ENCODE measurements around the gene DVL1. TPM values are rescaled to one million over a fixed set of nuclear protein-coding genes. Genes with fewer than 3 reads are reported as not detected.

Gene DVL1
- total RNA-seq, 1 experiment from 2014 or later: 71.0 TPM

GRCh38 chr1:1294250-1294890, 54.8 kb downstream of the DVL1 start:
- peaks cover 0 to 9% of the 10 kb centered on the region in 2 experiments; a peak in 2 of 4 replicates for H3K4me1 Mint-ChIP-seq
- WGBS (ENCODE audit: extremely low coverage, insufficient read length, low lambda C conversion rate): no CpG with 5 or more reads among the region's 58 CpGs
- Histone ChIP-seq H3K9me3 (ENCODE audit: control insufficient read depth, low read depth, low read length) (no peaks in the 10 kb centered on the region), H4K8ac (replicated peaks; ENCODE audit: insufficient read length, low read depth, low read length) (no peak overlapping the region), H3K23me2 (ENCODE audit: insufficient read length, low read depth, low read length, poor library complexity, severe bottlenecking) (peaks cover 4% of the 10 kb centered on the region), H3K9ac (ENCODE audit: extremely low read depth, insufficient read length, low read length) (no peak overlapping the region), H2BK12ac (ENCODE audit: insufficient read length, low read depth, low read length) (no peak overlapping the region), H2BK20ac (ENCODE audit: low read depth, low read length, poor library complexity, severe bottlenecking) (no peak overlapping the region), H2BK15ac (ENCODE audit: low read depth, low read length) (no peak overlapping the region), H3T11ph (ENCODE audit: low read length) (no peak overlapping the region), H3K4ac (ENCODE audit: low read depth, low read length) (no peak overlapping the region), H4K5ac (ENCODE audit: insufficient read length, low read depth, low read length) (no peak overlapping the region), H3K27me3 (ENCODE audit: insufficient read depth, low read length) (no peaks in the 10 kb centered on the region), H2BK120ac (ENCODE audit: low read depth, low read length, poor library complexity, severe bottlenecking) (no peak overlapping the region), H2AFZ (ENCODE audit: low read length) (no peak overlapping the region), H4K91ac (ENCODE audit: insufficient read length, low read depth, low read length) (no peak overlapping the region), H3K79me1 (ENCODE audit: insufficient read depth, low read depth, low read length, poor library complexity, severe bottlenecking) (no peaks in the 10 kb centered on the region), H3K14ac (ENCODE audit: insufficient read depth, low read length) (no peak overlapping the region), H3K18ac (ENCODE audit: insufficient read length, low read depth, low read length) (no peak overlapping the region), H3K27ac (ENCODE audit: insufficient read length, low read depth, low read length) (no peak overlapping the region), H3K56ac (ENCODE audit: insufficient read length, low read depth, low read length) (no peak overlapping the region), H4K20me1 (ENCODE audit: control insufficient read depth, insufficient read depth, insufficient read length) (no peaks in the 10 kb centered on the region), H3K4me2 (ENCODE audit: insufficient read depth, insufficient read length, low read length) (peak overlapping the region; percentile 27), H3K4me1 (ENCODE audit: insufficient read depth, low read length) (no peaks in the 10 kb centered on the region), H2AK5ac (ENCODE audit: insufficient read length, low read length) (no peak overlapping the region), H2BK5ac (ENCODE audit: insufficient read length, low read length) (no peak overlapping the region), H3K79me2 (ENCODE audit: insufficient read depth, low read length) (no peaks in the 10 kb centered on the region), H3K23ac (ENCODE audit: insufficient read length, low read depth, low read length) (no peak overlapping the region)
- H3K36me3 Mint-ChIP-seq (ENCODE audit: insufficient read depth in 1 of 3, low read depth in 3 of 3): no peaks in the 10 kb centered on the region
- peaks cover 2% of the 10 kb centered on the region for H3K27me3 Mint-ChIP-seq (ENCODE audit: low read depth)
- H3K27ac Mint-ChIP-seq: no peak overlapping the region
- H3K9me3 Mint-ChIP-seq: peaks cover 2 to 7% of the 10 kb centered on the region in 2 experiments; a peak in 2 of 5 replicates
- H3K4me3 Mint-ChIP-seq: no peak overlapping the region
- DNase-seq: no peak
- TF ChIP-seq CTCF (conservative IDR thresholded peaks at IDR 0.05): no peak
